Skeletal muscle satellite cell (primary cell): ENCODE data around the gene NPFFR2.
"Not testable (repeated sequence)": the region's sequence is repeated elsewhere in the genome, so short reads cannot be mapped to it uniquely, and the experiment has no call there.

Experiments used
- H3K27me3 ChIP-seq: 2 replicates; pipeline ENCODE4 v1.7.0; 2013; ENCODE audit warnings: low read length; ENCODE audit not compliant: control insufficient read depth, insufficient read depth
- H3K36me3 ChIP-seq: 2 replicates; pipeline ENCODE4 v1.7.0; 2013; ENCODE audit warnings: mild to moderate bottlenecking, control low read depth, low read length; ENCODE audit not compliant: insufficient read depth
- H3K4me1 ChIP-seq: 2 replicates; pipeline ENCODE4 v1.7.0; 2013; ENCODE audit warnings: low read length; ENCODE audit not compliant: control insufficient read depth, insufficient read depth
- H3K4me2 ChIP-seq: 2 replicates; pipeline ENCODE4 v1.7.0; 2013; ENCODE audit warnings: mild to moderate bottlenecking, low read length
- H3K4me3 ChIP-seq: 2 replicates; pipeline ENCODE4 v1.7.0; 2013; ENCODE audit warnings: low read length
- H3K9ac ChIP-seq: 2 replicates; pipeline ENCODE4 v1.7.0; 2013; ENCODE audit warnings: mild to moderate bottlenecking, low read depth, low read length, moderate library complexity
- H3K9me3 ChIP-seq: replicated peaks from 2 replicates; pipeline ENCODE4 v1.7.0; 2013; ENCODE audit warnings: mild to moderate bottlenecking, control low read depth, low read length

NPFFR2 gene

GRCh38 chr4:72073816-72074215 lies 42.0 kb downstream of the NPFFR2 start:
- Histone ChIP-seq H3K27me3 (no peaks in the 10 kb centered on the region), H3K4me2 (no peak overlapping the region), H3K4me3 (no peak overlapping the region), H3K9ac (no peak overlapping the region), H3K9me3 (no peaks in the 10 kb centered on the region), H3K36me3 (no peaks in the 10 kb centered on the region), H3K4me1 (no peaks in the 10 kb centered on the region)

DNA sequence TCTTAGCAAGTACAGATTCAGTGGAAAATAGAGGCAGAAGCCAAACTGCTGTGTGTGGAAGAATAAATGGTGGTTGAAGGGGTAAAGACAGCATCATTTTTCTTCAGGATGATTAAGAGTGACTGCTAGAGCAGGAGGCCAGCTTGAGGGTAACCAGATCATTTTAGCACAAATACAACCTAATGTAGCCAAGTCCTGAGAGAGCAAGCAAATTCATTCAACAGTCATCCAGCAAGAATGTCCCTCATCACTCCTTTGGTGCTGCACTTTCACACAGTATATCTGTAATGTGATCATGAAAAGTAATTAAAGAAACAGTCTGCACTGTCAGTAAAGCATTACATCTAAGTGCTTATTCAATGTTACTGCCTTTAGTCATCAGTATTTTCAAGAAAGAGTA lies 44.8 kb downstream of the NPFFR2 start:
- H3K4me2 ChIP-seq: no peak overlapping the region
- H3K36me3 ChIP-seq: no peaks in the 10 kb centered on the region
- no peaks in the 10 kb centered on the region for H3K27me3 ChIP-seq
- H3K9me3 ChIP-seq: no peaks in the 10 kb centered on the region
- no peaks in the 10 kb centered on the region for H3K4me1 ChIP-seq
- no peak overlapping the region for H3K9ac ChIP-seq
- H3K4me3 ChIP-seq: no peak overlapping the region

GRCh38 chr4:72077346-72077745 lies 45.5 kb downstream of the NPFFR2 start:
- Histone ChIP-seq H3K4me2 (no peak overlapping the region), H3K4me1 (no peaks in the 10 kb centered on the region), H3K4me3 (no peak overlapping the region), H3K9me3 (no peaks in the 10 kb centered on the region), H3K27me3 (no peaks in the 10 kb centered on the region), H3K9ac (no peak overlapping the region), H3K36me3 (no peaks in the 10 kb centered on the region)

GRCh38 chr4:72084587-72085011 lies 52.8 kb downstream of the NPFFR2 start:
- H3K4me3 ChIP-seq: no peak overlapping the region
- no peaks in the 10 kb centered on the region for H3K9me3 ChIP-seq
- no peak overlapping the region for H3K9ac ChIP-seq
- no peaks in the 10 kb centered on the region for H3K36me3 ChIP-seq
- no peaks in the 10 kb centered on the region for H3K4me1 ChIP-seq
- no peaks in the 10 kb centered on the region for H3K27me3 ChIP-seq
- no peak overlapping the region for H3K4me2 ChIP-seq

DNA sequence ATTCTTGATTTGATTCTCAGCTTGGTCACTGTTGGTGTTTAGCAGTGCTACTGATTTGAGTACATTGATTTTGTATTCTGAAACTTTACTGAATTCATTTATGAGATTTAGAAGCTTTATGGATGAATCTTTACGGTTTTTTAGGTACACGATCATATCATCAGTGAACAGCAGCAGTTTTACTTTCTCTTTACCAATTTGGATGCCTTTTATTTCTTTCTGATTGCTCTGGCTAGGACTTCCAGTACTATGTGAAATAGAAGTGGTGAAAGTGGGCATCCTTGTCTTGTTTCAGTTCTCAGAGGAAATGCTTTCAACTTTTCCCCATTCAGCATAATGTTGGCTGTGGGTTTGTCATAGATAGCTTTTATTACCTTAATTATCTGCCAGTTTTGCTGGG lies 58.8 kb downstream of the NPFFR2 start:
- not testable (repeated sequence) for H3K4me2 ChIP-seq, H3K27me3 ChIP-seq, H3K4me1 ChIP-seq, H3K4me3 ChIP-seq, H3K9me3 ChIP-seq, H3K9ac ChIP-seq, H3K36me3 ChIP-seq

DNA sequence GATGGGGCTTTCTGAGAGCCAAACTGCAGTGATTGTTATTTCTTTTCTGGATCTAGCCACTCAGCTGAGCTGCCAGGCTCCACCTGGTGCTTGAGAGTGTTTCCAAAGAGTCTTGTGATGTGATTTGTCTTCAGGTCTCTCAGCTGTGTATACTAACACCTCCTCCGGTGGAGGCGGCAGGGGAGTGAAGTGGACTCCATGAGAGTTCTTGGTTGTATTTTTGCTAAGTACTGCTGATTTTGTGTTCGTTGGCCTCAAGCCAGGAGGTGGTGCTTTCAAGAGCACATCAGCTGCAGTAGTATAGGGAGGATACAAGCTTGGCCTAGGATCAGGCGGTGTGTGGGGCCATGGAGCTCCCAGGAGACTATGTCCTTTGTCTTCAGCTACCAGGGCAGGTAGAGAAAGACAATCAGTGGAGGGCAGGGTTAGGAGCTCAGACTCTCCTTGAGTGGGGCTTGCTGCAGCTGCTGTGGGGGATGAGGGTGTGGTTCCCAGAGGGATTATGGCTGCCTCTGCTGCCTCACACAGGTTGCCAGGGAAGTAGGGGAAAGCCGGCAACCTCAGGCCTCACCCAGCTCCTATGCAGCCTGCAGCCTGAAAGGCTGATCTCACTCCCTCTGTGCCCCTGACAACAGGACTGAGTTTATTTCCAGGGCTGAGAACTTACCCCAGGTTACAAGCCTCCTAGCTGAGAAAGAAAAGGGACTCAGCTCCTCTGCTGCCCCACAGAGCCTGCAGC lies 62.4 kb downstream of the NPFFR2 start:
- no peak overlapping the region for H3K4me2 ChIP-seq
- H3K9ac ChIP-seq: no peak overlapping the region

GRCh38 chr4:72107456-72107855 lies 75.7 kb downstream of the NPFFR2 start:
- H3K27me3 ChIP-seq: no peaks in the 10 kb centered on the region
- H3K9ac ChIP-seq: no peak overlapping the region
- H3K4me2 ChIP-seq: no peak overlapping the region
- H3K9me3 ChIP-seq: peaks cover 3% of the 10 kb centered on the region
- no peak overlapping the region for H3K4me3 ChIP-seq
- H3K36me3 ChIP-seq: no peaks in the 10 kb centered on the region
- no peaks in the 10 kb centered on the region for H3K4me1 ChIP-seq

More for the DNA sequence above, 62.4 kb downstream of the NPFFR2 start:
- Histone ChIP-seq H3K4me1 (no peaks in the 10 kb centered on the region), H3K4me3 (no peak overlapping the region), H3K36me3 (no peaks in the 10 kb centered on the region), H3K9me3 (no peaks in the 10 kb centered on the region), H3K27me3 (no peaks in the 10 kb centered on the region)

DNA sequence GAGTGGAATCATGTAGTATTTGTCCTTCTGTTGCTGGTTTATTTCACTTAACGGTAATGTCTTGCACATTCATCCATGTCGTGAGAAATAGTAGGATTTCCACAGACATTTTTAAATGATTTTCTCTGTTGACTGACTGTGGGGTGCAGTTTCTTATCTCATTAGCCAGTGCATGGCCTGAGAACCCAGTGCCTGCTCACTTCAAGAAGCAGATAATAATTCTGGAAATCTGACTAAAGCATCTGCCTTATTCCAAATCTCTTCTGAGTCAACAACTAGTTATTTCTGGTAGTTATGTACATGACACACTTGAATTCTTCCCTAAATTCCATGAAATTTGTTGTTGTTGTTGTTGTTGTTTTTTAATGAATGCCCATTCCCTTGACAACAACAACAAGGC lies 77.6 kb downstream of the NPFFR2 start:
- Histone ChIP-seq H3K27me3 (no peaks in the 10 kb centered on the region), H3K4me2 (no peak overlapping the region), H3K9me3 (peaks cover 3% of the 10 kb centered on the region), H3K9ac (no peak overlapping the region), H3K4me1 (no peaks in the 10 kb centered on the region), H3K36me3 (no peaks in the 10 kb centered on the region), H3K4me3 (no peak overlapping the region)

- no peaks in the 10 kb centered on the region for H3K36me3 ChIP-seq
- H3K9me3 ChIP-seq: peaks cover 3% of the 10 kb centered on the region
- H3K4me3 ChIP-seq: no peak overlapping the region
- no peaks in the 10 kb centered on the region for H3K4me1 ChIP-seq
- H3K27me3 ChIP-seq: no peaks in the 10 kb centered on the region
- no peak overlapping the region for H3K9ac ChIP-seq
- H3K4me2 ChIP-seq: no peak overlapping the region
These were observed 78.2 kb downstream of the NPFFR2 start for GRCh38 chr4:72109959-72110497.

DNA sequence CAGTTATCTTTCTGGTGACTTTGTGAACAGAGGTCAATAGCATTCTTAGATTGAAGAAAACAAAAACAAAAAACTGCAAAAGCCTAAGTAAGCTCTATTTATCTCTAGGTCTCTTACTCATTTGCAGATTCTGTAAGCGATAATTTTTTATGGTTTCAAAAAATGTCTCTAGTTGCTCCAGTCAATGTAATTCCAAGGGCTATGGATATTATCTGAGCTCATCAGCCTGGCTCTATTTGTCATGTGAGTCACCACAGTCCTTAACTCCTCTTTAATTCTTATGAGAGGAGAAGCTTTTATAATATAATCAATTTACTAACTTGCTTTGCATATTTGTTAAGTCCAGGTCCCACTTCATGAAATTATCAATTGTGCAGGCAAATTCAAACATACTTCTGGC lies 79.1 kb downstream of the NPFFR2 start:
- H3K9ac ChIP-seq: no peak overlapping the region
- H3K27me3 ChIP-seq: no peaks in the 10 kb centered on the region
- no peaks in the 10 kb centered on the region for H3K4me1 ChIP-seq
- H3K4me2 ChIP-seq: no peak overlapping the region
- H3K4me3 ChIP-seq: no peak overlapping the region
- no peaks in the 10 kb centered on the region for H3K36me3 ChIP-seq
- peaks cover 3% of the 10 kb centered on the region for H3K9me3 ChIP-seq

DNA sequence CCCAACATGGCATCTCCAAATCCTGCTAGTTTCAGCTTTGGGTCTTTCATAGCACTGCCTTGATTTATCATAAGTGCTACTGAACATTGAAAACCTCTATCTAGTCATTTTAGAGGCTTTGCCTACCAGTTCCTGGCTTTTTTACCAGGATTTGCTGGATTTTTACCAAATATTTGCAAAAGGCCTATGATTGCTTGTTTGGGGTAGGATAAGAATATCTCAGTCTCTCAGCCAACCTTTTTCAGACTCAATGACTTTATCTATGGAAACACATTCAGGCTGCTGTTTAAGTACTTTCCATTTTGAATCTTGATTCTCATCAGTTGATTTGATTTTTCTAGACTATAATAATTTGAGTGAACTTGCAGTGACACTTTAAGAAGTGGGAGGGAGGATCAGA lies 80.1 kb downstream of the NPFFR2 start:
- Histone ChIP-seq H3K9ac (no peak overlapping the region), H3K9me3 (peaks cover 3% of the 10 kb centered on the region), H3K4me2 (no peak overlapping the region), H3K4me3 (no peak overlapping the region), H3K4me1 (no peaks in the 10 kb centered on the region), H3K36me3 (no peaks in the 10 kb centered on the region), H3K27me3 (no peaks in the 10 kb centered on the region)

DNA sequence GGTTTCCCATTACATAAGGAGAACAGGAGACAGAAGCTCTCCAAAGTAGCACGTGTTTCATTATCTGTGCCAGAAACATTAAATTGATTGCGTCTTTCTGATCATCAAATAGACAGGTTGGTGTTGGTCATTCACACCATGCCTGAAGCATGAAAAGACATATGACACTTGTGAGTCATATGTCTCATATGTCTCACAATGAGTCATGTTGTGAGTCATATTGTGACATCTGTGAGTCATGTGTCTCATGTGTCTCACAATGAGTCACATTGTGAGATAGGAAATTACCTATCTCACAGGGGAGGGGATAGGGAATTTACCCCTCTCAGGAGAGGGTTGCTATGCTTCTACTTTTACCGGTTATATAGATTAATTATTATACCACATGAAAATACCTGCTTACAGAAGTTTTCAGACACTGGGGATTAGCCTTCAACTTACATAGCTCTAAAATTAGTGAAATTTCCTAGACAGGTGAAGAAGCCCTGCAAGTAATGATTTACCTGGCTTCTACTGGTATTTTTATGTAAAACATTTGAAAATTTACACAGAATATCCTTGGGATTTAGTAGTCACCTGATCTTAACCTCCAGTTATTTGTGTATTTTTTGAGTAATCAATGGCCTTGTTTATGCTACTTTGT lies 80.8 kb downstream of the NPFFR2 start:
- Histone ChIP-seq H3K9me3 (peaks cover 3% of the 10 kb centered on the region), H3K36me3 (no peaks in the 10 kb centered on the region), H3K27me3 (no peaks in the 10 kb centered on the region), H3K9ac (no peak overlapping the region), H3K4me2 (no peak overlapping the region), H3K4me1 (no peaks in the 10 kb centered on the region), H3K4me3 (no peak overlapping the region)
